RWPE2 (cell line): ENCODE results near the gene PACSIN2.

Source experiments
- ATAC-seq: fragments of 200-7000 bp; cut with Tn5 transposase; 3 replicates; pipeline ENCODE4 v1.9.1; 2021; ENCODE audit warnings: low read depth
- DNase-seq: peaks from one replicate; pipeline ENCODE4 v3.0.0-alpha.2; 2020; ENCODE audit warnings: low spot score
- H3K27ac ChIP-seq: fragments of 450-650 bp; 2 replicates; pipeline ENCODE4 v1.5.1; 2017; ENCODE audit warnings: mild to moderate bottlenecking; ENCODE audit not compliant: poor library complexity, severe bottlenecking
- H3K27me3 ChIP-seq: fragments of 250-450 bp; sonication (Bioruptor Pico); 2 replicates; pipeline ENCODE4 v1.5.1; 2021; ENCODE audit warnings: mild to moderate bottlenecking, moderate library complexity; ENCODE audit not compliant: insufficient read depth, poor library complexity, severe bottlenecking
- H3K36me3 ChIP-seq: fragments of 250-450 bp; sonication (Bioruptor Pico); 2 replicates; pipeline ENCODE4 v1.5.1; 2020; ENCODE audit warnings: low read depth, mild to moderate bottlenecking, moderate library complexity
- H3K4me1 ChIP-seq: fragments of 250-450 bp; sonication (Bioruptor Pico); 2 replicates; pipeline ENCODE4 v1.5.1; 2021; ENCODE audit warnings: mild to moderate bottlenecking, moderate library complexity; ENCODE audit not compliant: insufficient read depth, poor library complexity, severe bottlenecking
- H3K4me3 ChIP-seq: fragments of 250-450 bp; sonication (Bioruptor Pico); 2 replicates; pipeline ENCODE4 v1.5.1; 2021; ENCODE audit warnings: mild to moderate bottlenecking, moderate library complexity; ENCODE audit not compliant: severe bottlenecking
- H3K9me3 ChIP-seq: fragments of 250-450 bp; sonication (Bioruptor Pico); 2 replicates; pipeline ENCODE4 v1.5.1; 2021; ENCODE audit warnings: mild to moderate bottlenecking, moderate library complexity; ENCODE audit not compliant: severe bottlenecking
- TF ChIP-seq, protein P1 (sequence below): fragments of 450-650 bp; IDR thresholded peaks from one replicate; pipeline ENCODE4 v1.5.1; 2017; ENCODE audit warnings: mild to moderate bottlenecking, moderate library complexity; ENCODE audit not compliant: poor library complexity, severe bottlenecking

Gene PACSIN2

GRCh38 chr22:42970029-42970428 is 44.9 kb downstream of the PACSIN2 start:
- Histone ChIP-seq H3K27me3 (no peaks in the 10 kb centered on the region), H3K36me3 (peaks cover 19% of the 10 kb centered on the region), H3K4me1 (peaks cover 22% of the 10 kb centered on the region), H3K27ac (peak overlapping the region; percentile 21), H3K4me3 (no peak overlapping the region), H3K9me3 (no peaks in the 10 kb centered on the region)
- DNase-seq (no peak), ATAC-seq (peak; percentile 78)
- TF ChIP-seq, protein P1, sequence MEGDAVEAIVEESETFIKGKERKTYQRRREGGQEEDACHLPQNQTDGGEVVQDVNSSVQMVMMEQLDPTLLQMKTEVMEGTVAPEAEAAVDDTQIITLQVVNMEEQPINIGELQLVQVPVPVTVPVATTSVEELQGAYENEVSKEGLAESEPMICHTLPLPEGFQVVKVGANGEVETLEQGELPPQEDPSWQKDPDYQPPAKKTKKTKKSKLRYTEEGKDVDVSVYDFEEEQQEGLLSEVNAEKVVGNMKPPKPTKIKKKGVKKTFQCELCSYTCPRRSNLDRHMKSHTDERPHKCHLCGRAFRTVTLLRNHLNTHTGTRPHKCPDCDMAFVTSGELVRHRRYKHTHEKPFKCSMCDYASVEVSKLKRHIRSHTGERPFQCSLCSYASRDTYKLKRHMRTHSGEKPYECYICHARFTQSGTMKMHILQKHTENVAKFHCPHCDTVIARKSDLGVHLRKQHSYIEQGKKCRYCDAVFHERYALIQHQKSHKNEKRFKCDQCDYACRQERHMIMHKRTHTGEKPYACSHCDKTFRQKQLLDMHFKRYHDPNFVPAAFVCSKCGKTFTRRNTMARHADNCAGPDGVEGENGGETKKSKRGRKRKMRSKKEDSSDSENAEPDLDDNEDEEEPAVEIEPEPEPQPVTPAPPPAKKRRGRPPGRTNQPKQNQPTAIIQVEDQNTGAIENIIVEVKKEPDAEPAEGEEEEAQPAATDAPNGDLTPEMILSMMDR = no peak

- Histone ChIP-seq H3K27ac (peak overlapping the region; percentile 21), H3K27me3 (no peaks in the 10 kb centered on the region), H3K9me3 (no peaks in the 10 kb centered on the region), H3K4me3 (no peak overlapping the region), H3K36me3 (peaks cover 19% of the 10 kb centered on the region), H3K4me1 (peaks cover 26% of the 10 kb centered on the region)
- TF ChIP-seq, protein P1 = no peak
- ATAC-seq (peak; percentile 50; the same call in 2 of the 3 replicates), DNase-seq (no peak)
These were observed 45.5 kb downstream of the PACSIN2 start for GRCh38 chr22:42969348-42969975.

DNA sequence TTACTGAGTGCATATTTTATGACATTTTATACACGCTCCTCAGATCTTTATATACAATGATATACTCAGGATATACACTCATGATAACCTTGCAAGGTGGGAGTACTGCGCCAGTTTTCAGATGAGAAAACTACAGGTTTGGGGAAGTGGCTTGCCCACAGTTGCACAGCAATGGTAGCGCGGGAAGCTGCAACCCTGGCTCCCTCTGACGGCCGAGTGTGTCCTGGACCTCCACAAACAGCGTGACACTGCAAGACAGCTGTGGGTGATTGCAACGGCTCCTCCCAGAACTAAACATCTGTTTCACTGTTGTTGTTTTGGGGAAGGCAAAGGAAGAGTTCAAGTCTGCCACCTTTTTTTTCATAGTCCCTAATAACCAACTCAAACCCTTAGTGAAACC is 47.0 kb downstream of the PACSIN2 start:
- Histone ChIP-seq H3K27me3 (no peaks in the 10 kb centered on the region), H3K27ac (no peak overlapping the region), H3K4me1 (peaks cover 26% of the 10 kb centered on the region), H3K36me3 (peaks cover 19% of the 10 kb centered on the region), H3K9me3 (no peaks in the 10 kb centered on the region), H3K4me3 (no peak overlapping the region)
- no peak for ATAC-seq
- TF ChIP-seq, protein P1 = no peak
- DNase-seq = no peak

GRCh38 chr22:42967005-42967404 is 47.9 kb downstream of the PACSIN2 start:
- Histone ChIP-seq H3K27me3 (no peaks in the 10 kb centered on the region), H3K27ac (no peak overlapping the region), H3K4me3 (no peak overlapping the region), H3K9me3 (no peaks in the 10 kb centered on the region), H3K36me3 (peaks cover 19% of the 10 kb centered on the region), H3K4me1 (peaks cover 30% of the 10 kb centered on the region)
- ATAC-seq = no peak
- TF ChIP-seq, protein P1 = no peak
- DNase-seq = no peak

GRCh38 chr22:42966497-42966896 is 48.5 kb downstream of the PACSIN2 start:
- Histone ChIP-seq H3K27ac (no peak overlapping the region), H3K36me3 (peaks cover 19% of the 10 kb centered on the region), H3K4me1 (peaks cover 35% of the 10 kb centered on the region), H3K9me3 (no peaks in the 10 kb centered on the region), H3K4me3 (no peak overlapping the region), H3K27me3 (no peaks in the 10 kb centered on the region)
- ATAC-seq (no peak), DNase-seq (no peak)
- TF ChIP-seq, protein P1 = no peak
